NCI-H128 (cell line): ENCODE measurements around the gene RDH11.
"Not testable (repeated sequence)": the region's sequence is repeated elsewhere in the genome, so short reads cannot be mapped to it uniquely, and the experiment has no call there.

ENCODE experiments used
- DNase-seq: peaks from one replicate; lab custom pipeline; 2025; ENCODE audit not compliant: unreplicated experiment; lab: John Stamatoyannopoulos, UW

RDH11 gene

GRCh38 chr14:67704484-67705089, 9.0 kb upstream of the RDH11 start:
- peak; percentile 34 for DNase-seq

DNA sequence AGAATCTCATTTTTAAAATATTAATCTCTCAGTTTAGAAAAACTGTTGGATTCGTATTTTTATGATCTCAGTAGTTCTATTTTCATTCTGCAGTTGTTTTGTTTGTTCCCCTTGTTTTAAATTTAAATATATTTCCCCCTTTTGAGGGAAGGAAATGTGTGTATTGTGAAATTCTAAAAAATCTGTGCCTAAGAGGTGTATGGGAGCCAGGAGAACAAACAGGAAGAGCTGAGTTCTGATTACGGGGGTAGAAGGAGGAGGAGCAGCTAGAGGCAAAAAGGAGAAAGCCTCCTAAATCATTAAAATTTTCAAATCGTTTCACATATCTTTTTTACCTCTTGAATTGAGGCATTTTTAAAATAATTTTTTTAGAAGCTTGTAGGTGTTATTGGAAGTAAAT, 8.4 kb upstream of the RDH11 start:
- DNase-seq = no peak

DNA sequence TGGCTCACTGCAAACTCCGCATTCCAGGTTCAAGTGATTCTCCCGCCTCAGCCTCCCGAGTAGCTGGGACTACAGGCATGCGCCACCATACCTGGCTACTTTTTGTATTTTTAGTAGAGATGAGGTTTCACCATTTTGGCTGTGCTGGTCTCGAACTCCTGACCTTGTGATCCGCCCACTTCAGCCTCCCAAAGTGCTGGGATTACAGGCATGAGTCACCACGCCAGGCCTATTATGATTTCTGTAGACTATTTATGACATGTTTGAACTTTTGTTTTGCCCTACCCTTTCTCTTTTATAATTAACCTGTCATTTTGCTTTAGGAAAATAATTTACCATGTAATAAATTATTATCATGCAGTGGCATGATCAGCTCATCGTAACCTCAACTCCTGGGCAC, 5.9 kb upstream of the RDH11 start, which contains the start of gene RDH12:
Gene RDH12 (plus strand): TSS at position 395 of the 400 bp plus-strand sequence. CDS start 20,757 bp downstream, outside the sequence.
- not testable (repeated sequence) for DNase-seq

- no peak for DNase-seq
Measured at GRCh38 chr14:67698179-67698578, 2.6 kb upstream of the RDH11 start.

GRCh38 chr14:67697006-67697405, 1.4 kb upstream of the RDH11 start:
- DNase-seq = no peak

GRCh38 chr14:67694791-67695393, 672 bp downstream of the RDH11 start:
- peak; percentile 31 for DNase-seq

- no peak for DNase-seq
Measured at GRCh38 chr14:67690011-67690410, 5.6 kb downstream of the RDH11 start.

DNA sequence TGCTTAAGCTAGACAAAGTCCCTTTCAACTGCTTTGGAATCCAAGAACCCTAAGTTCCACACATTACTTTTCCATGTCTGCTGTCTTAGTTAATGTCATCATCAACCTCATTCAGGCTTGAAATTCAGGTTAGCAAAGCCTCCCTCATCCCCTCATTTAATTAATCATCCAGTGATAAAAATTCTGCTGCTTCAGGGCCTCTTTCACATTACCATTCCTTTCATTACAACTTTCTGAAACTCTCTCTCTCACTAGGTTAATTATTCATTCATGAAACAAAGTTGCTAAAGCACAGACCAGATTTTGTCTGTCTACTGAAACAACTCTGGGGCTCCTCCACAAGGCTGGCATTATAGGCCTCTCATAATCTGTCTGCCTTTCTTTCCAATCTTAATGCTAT, 11.7 kb downstream of the RDH11 start:
- DNase-seq = no peak

GRCh38 chr14:67680941-67681340, 14.6 kb downstream of the RDH11 start:
- no peak for DNase-seq

DNA sequence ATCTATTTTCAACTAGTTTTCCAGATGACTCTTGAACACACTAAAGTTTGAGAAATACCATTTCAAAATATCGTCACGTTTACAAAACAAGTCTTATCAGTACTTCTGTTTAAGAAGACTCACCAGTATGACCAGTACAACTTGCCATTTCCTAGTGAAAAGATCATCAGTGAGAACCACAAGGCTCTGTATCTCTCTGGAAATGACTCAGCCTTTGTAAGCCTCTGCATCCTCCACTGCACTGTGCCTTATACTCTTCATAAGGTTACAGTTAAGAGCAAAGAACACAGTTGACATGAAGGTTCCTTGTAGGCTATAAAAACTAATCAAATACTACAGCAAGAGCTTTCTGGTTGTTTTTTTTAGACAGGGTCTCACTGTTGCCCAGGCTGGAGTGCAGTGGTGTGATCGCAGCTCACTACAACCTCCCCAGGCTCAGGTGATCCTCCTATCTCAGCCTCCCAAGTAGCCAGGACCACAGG, 15.4 kb downstream of the RDH11 start:
- DNase-seq = no peak

DNA sequence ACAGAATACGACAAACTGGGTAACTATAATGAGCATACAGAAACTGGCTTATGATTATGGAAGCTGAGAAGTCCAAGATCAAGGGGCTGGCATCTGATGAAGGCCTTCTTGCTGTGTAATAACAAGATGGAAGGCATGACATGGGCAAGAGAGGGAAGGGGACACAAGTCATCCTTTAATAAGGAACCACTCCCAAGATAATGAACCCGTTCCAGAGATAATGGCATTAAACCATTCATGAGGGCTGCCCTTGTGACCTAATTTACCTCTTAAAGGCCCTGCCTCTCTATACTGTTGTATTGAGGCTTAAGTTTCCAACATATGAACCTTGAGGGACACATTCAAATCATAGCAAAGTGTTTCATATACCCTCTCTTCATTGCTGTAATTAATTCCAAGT, 16.6 kb downstream of the RDH11 start:
- no peak for DNase-seq

DNA sequence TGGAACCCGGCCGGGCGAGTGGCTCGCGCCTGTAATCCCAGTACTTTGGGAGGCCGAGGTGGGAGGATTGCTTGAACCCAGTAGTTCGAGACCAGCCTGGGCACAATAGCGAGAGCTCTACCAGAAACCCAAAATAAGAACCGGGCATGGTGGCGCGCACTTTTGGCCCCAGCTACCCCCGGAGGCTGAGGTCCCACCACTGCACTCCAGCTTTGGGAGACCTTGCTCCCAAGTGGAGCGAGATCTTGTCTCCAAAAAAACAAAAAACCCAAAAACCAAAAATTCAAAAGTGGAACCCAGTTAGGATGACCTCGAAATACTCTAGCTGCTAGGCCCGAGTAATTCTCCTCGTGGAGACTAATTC, 20.4 kb downstream of the RDH11 start:
- no peak for DNase-seq

- peak; percentile 32 for DNase-seq
Measured at GRCh38 chr14:67674480-67675218, 20.9 kb downstream of the RDH11 start, which contains the start of gene VTI1B. Gene VTI1B (minus strand): TSS chr14:67674632. CDS start chr14:67674489, 143 bp downstream.

GRCh38 chr14:67674139-67674479, 21.5 kb downstream of the RDH11 start:
- DNase-seq = peak; percentile 70

GRCh38 chr14:67673451-67673850, 22.1 kb downstream of the RDH11 start:
- no peak for DNase-seq

DNA sequence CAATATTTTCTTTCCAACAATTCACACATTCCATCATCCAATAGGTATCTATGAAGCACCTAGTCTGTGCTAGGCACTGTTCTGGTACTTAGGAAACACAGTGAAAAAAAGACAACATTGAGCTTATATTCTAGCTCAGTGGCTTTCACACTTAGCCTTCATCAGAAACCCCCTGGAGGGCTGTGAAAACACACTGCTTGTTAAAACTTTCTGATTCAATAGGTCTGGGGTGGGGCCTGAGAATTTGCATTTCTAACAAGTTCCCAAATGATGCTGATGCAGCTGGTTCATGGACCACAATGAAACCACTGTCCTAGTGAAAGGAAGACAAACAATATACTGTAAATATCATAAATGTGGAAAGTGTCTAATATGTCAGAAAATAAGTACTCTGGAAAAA, 27.0 kb downstream of the RDH11 start:
- no peak for DNase-seq

DNA sequence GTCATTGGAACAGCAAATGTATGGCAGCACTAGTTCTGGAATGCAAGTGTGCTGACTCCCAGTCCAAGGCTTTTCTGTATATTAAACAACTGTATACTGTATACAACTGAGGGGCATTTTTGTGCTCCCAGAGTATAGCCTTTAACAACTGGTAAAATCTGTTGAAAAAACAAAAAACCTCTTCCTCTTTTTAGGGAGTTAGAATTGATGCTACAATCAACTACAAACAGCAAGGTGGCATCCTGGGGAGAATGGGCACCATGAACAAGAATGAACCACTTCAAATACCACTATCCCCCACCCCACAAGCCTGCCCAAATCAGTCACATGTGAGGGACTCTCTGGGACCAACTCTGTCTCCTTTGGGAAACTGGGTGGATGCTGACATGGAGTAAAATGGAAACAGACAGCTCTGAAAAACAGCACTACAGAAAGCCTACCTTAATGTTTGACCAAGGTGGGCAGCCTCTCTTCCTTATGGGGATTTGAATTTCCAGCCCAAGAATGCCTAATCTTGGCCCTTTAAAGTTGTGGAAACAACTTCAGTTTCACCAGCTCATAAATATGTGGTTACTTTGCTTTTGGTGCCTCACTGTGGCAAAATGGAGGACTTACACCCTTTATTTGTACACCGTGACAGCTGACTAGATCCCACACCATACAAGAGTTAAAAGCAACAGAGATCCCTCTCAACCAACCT, 28.7 kb downstream of the RDH11 start:
- no peak for DNase-seq

- DNase-seq = no peak
Measured at GRCh38 chr14:67665868-67666267, 29.7 kb downstream of the RDH11 start.

- no peak for DNase-seq
Measured at GRCh38 chr14:67663633-67664032, 31.9 kb downstream of the RDH11 start.

- no peak for DNase-seq
Measured at GRCh38 chr14:67653651-67654280, 41.8 kb downstream of the RDH11 start.

DNA sequence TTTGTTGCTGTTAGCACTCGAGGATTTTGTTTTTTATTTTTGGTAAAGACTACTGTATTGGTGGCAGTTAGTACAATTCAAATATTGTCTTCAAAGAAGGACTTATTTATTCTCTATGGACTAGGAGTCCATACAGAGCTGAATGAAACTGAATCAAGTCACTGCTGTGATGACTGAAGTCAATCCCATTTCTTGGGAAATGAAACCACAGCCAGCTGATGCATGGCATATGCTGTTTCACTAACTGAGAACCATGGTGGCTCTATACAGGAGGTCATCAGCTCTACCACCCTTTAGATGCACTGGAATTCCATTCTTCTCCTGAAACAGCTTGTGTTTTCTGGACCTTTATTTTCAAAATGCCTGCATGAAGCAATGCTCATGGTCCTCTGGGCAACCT, 43.4 kb downstream of the RDH11 start:
- DNase-seq = no peak
